GM12801 (cell line): Measurements from ENCODE around the gene GAS6.

ENCODE experiments used
- TF ChIP-seq, protein P1 (sequence below): IDR thresholded peaks from one replicate; pipeline ENCODE4 v1.5.1; 2011; ENCODE audit warnings: control low read depth; ENCODE audit not compliant: insufficient read length; ENCODE audit errors: extremely low read depth

GAS6 gene

DNA sequence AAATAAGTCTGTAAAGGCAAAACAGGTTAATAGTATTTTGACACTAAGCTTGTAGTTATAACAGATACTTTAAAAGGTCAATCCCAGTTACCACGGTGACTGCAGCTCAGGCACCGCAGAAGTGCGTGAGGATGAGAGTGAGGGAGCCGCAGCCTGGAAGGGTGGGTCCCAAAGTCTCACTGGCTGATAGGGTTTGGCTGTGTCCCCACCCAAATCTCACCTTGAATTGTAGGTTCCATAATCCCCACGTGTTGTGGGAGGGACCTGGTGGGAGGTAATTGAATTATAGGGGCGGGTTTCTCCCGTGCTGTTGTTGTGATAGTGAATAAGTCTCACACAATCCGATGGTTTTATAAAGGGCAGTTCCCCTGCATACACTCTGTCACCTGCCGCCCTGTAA lies 40.0 kb upstream of the GAS6 start:
- TF ChIP-seq, protein P1, sequence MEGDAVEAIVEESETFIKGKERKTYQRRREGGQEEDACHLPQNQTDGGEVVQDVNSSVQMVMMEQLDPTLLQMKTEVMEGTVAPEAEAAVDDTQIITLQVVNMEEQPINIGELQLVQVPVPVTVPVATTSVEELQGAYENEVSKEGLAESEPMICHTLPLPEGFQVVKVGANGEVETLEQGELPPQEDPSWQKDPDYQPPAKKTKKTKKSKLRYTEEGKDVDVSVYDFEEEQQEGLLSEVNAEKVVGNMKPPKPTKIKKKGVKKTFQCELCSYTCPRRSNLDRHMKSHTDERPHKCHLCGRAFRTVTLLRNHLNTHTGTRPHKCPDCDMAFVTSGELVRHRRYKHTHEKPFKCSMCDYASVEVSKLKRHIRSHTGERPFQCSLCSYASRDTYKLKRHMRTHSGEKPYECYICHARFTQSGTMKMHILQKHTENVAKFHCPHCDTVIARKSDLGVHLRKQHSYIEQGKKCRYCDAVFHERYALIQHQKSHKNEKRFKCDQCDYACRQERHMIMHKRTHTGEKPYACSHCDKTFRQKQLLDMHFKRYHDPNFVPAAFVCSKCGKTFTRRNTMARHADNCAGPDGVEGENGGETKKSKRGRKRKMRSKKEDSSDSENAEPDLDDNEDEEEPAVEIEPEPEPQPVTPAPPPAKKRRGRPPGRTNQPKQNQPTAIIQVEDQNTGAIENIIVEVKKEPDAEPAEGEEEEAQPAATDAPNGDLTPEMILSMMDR = no peak

DNA sequence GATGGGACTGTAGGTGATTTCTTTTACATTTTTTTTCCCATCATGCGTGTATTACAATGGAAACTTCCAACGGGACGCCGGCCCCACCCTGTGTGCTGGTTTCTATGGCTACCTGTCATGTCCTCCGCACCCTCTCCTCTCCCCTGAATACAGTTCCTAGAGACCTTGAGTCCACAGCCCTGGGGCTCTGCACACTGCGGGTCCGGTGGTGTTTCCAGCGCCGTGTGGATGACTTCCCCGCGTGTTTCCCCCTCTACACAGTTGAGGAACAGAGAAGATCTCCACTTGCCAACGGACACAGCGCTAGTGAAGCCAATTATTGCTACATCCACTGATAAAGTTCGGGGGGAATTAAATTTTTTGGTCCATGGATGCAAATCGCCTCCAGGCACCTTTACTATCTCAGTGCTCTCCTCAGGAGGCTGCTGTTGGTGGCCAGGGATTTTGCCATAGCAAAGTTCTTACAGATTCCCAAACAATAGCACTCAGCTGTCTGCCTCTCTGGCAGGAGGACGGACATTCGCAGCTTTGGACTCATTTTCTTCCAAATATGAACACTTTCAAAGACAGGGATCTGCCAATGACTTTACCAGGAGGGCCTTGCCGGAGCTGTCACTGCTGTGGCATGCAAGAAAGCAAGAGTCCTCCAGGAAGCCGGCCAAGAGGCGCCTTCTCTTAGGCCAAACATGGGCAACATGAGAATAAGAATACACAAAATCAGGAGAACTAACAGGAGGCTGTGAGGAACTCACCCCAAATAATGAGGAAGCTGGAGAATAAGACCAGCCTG lies 39.3 kb upstream of the GAS6 start:
- TF ChIP-seq, protein P1 = no peak

DNA sequence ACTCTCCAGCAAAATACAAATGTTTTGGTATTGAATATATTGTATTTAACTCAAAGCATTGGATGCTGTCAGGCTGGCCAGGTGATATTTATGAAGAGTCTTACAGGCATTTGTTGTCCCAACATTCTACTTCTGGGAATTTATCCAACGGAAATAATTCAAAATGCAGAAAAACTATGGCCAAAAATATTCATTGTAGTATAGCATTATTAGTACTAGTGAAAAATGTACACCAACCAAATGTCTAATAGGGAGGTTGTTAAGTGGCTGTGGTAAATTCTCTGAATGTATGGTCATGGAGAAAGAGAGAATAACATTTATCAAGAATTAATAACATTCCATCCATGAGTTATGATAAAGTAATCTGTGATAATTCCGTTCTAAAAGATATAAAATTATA lies 38.6 kb upstream of the GAS6 start:
- TF ChIP-seq, protein P1 = no peak

DNA sequence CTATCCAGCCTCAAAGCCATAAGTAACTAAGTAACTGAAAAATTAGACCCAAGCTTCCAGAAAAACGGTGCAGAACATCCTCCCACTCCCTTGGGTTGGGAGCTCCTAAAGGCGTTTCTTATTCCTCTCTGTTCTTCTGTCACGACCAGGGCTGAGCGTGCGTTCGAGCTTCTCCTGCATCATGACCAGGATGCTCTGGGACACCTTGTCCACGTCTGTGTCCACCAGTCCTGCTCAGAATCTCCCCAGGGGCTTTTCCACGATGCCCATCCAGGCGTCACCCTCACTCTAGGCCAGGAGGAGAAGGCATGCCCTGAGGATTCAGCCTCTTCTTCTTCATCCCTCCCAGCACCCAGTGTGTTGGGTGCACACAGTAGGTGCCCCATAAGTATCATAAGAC lies 37.8 kb upstream of the GAS6 start:
- TF ChIP-seq, protein P1 = no peak

DNA sequence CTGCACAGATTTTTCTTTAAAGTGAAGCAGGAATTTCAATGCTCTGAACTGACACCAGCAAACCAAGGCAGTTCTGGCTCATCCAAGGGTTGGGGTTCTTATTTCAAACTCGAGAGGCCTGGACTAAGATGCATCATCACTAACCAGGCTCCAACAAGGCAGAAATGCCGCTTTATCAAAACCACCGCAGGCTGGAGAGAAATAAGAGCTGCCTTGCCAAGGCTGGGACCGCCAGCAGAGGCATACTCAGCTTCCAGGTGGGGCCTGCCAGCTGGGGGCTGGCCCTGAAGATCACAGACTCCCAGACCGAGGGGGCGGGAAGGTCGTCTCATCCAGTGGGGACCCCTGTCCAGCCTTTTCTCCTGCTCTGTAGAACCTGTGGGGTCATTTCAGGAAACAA lies 37.4 kb upstream of the GAS6 start:
- TF ChIP-seq, protein P1 = no peak

DNA sequence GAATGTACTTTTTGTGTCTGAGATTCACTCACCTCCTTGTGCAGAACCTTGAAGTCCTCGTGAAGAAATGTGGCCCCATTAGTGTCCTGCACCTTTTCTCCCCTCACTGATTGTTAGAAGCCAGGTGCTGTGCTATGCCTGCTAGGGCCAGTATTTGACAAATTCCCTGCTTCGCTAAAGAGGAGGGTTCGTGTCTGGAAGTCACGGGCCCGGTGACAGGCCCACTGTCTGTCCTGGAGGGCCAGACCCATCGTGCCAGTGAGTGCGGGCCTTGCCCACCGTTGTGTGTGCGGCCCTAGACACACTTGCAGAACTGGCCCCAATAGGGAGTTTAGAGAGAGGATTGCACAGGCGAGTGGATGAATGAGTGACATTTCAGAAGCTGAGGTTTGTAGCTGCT lies 36.8 kb upstream of the GAS6 start:
- TF ChIP-seq, protein P1 = no peak

DNA sequence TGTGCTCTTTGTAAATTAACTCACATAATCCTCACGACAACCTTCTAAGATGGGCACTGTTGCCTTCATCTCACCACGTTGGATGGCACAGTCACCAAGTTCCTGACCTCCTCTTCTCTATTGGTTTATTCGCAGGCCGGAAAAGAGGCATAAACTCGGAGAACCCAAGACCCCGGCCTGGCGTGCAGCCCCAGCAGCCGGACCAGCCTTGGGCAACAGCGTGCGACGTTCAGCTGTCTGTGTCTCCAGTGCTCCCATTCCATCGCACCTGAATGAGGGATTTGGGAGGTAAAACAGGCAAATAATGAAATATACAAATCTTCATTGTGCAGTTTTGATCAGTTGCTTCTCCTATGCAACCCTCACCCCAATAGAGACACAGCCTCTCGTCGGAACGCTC lies 34.5 kb upstream of the GAS6 start:
- TF ChIP-seq, protein P1 = no peak
